EL (cell line): ENCODE results near the gene WDR45B.

Experiments
- DNase-seq: peaks from one replicate; pipeline ENCODE4 v3.0.0-alpha.2; 2016

WDR45B gene

GRCh38 chr17:82648165-82648668 is at the start of gene WDR45B:
Gene WDR45B (minus strand): TSS chr17:82648444. CDS start chr17:82648340, 104 bp downstream.
- DNase-seq = peak; percentile 98

- DNase-seq = no peak
Observed at GRCh38 chr17:82697808-82698064, 49.5 kb upstream of the WDR45B start.

GRCh38 chr17:82696916-82697807 is 48.9 kb upstream of the WDR45B start:
- DNase-seq = no peak

GRCh38 chr17:82696259-82696658 is 48.0 kb upstream of the WDR45B start:
- no peak for DNase-seq

DNA sequence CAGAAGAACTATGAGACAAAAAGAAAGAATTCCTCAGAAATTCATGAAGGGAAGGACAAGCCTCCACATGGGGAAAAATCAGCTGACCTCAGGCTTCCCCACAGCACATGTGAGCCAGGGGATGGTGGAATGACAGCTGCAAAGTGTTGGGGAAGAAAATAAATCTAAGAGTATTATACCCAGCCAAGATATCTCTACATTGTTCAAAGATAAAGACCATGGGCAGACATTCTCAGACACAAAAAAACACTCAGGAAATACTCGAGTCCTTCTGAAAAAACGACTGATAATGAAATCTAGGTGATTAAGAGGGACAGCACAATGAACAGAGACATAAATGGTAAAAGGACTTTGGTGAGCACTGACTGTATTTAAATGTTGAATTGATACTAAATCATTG is 46.4 kb upstream of the WDR45B start:
- DNase-seq = no peak

- no peak for DNase-seq
Observed at GRCh38 chr17:82693168-82693867, 45.1 kb upstream of the WDR45B start.

DNA sequence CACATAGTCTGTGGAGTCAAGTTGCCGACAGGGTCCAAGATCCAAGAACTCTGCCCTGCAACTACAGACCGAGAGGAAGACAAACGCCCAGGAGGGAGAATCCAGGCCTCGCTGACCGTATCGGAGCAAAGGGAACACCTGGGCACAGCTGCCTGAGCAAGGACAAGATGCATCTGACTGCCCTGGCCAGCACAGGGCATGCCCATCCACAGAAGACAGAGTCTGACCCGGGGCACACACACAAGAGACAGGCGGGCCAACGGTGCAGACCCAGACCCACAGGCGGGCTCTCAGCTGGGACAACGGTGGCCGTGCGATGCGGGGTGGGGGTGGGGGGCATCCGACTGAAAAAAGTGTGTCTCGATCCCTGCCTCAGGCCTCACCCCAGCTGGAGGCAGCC is 44.0 kb upstream of the WDR45B start:
- no peak for DNase-seq

DNA sequence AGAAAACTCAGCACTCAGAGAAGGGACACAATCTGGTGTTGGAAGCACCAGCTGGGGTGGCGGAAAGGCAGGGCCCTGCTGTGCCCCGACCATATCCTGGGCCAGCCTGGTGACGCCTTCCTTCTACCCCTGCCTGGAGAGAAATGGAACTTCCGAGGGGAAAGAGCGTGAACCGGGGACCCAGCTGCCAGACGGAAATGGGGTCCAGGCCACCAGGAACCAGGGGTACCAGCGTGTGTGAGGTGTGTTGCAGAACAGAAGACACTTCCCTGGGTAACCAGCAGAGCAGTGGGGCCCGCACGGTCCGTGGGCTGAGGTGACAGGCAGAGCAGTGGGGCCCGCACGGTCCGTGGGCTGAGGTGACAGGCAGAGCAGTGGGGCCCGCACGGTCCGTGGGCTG is 43.5 kb upstream of the WDR45B start:
- no peak for DNase-seq

DNA sequence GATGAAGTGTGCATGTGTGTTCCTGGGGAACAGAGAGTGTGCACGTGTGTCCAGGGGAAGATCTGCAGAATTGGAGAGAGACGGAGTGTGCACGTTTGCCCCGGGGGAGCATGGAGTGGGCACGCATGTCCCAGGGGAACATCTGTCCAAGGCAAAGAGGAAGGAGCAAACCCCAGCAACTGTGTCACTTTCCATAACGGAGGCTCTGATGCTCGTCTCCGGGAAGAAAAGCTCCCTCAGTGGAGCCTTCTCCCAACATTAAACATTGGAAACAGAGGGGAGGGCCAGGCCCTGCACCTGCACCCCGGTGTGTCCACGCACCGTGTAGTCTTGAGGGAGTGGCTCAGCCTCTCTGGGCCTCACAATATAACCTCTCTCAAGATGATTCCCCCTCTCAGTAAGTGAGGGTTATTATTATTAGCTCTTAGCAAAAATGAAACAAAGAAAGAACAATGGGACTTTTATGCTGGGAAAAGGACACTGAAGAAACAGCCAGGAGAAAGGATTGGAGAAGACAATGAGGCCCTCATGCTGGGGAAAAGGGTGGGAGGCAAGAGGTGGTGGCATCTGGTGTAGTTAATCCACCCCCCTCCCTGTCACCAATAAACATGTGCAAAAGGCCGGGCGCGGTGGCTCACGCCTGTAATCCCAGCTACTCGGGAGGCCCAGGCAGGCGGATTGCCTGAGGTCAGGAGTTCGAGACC is 42.7 kb upstream of the WDR45B start:
- DNase-seq = no peak

DNA sequence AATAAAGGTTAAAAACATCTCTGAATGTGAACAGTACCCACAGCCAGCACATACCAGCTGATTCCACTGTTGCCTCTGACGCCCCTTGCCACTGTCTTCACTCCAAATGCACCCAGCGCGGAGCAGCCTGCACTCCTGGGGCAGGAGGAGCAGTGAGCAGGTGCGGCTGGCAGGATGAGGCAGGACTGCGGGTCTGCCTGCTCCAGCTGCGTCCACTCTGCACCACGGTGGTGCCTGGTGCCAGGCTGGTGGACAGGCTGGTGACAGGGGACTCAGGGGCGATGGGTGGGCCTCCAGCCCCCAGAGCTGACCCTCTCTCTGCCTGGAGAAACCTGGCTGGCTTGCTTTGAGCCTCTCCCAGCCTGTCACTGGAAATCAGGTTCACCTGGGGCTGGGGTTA is 40.8 kb upstream of the WDR45B start:
- DNase-seq = no peak

DNA sequence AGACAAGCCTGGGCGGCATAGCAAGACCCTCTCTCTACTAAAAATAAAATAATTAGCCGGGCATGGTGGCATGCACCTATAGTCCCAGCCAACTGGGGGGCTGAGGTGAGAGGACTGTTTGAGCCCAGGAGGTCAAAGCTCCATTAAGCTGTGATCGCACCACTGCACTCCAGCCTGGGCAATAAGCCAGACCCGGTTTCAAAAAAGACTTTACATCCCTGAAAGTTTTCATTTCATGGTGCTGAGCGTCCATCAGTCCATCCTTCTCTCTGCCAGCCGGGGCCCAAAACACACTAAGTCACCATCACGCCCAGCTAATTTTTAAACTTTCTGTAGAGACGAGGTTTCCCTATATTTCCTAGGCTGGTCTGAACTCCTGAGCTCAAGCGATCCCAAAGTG is 39.6 kb upstream of the WDR45B start:
- DNase-seq = no peak

DNA sequence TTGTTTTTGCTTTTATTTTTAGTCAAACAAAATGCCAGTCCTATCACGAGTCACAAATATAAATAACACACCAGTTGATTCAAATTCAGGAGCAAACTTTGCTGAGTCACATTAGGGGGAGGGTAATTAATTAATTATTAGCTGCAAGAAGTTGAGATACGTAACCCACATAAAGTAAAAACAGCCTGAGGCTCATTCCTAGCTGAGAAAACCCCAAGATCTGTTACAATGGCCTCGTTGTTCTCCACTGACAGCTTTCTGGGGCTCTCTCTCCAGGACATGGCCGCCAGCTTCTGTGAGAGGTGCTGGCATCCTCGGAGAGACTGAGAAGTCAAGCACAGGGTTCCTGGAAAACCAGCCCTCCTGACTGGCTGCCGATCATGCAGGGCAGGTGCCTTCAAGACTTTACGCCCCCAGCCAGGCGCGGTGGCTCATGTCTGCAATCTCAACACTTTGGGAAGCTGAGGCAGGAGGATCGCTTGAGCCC is 39.2 kb upstream of the WDR45B start:
- DNase-seq = no peak

GRCh38 chr17:82686366-82687324 is 38.4 kb upstream of the WDR45B start:
- DNase-seq = no peak

- DNase-seq = no peak
Observed at GRCh38 chr17:82685291-82685690, 37.0 kb upstream of the WDR45B start.

GRCh38 chr17:82684228-82684841 is 36.1 kb upstream of the WDR45B start:
- DNase-seq = no peak

GRCh38 chr17:82683534-82683933 is 35.3 kb upstream of the WDR45B start:
- no peak for DNase-seq

GRCh38 chr17:82681547-82681946 is 33.3 kb upstream of the WDR45B start:
- DNase-seq = no peak

- no peak for DNase-seq
Observed at GRCh38 chr17:82679586-82680465, 31.6 kb upstream of the WDR45B start.

- DNase-seq = no peak
Observed at GRCh38 chr17:82678265-82678891, 30.1 kb upstream of the WDR45B start.

- no peak for DNase-seq
Observed at GRCh38 chr17:82677353-82677925, 29.2 kb upstream of the WDR45B start.
